HG02763 (cell line): Measurements from ENCODE around the gene TMEM50B.
A peak's percentile ranks its signal among the peaks of the same experiment; 100 is the strongest.
"Not testable (repeated sequence)": the region's sequence is repeated elsewhere in the genome, so short reads cannot be mapped to it uniquely, and the experiment has no call there.

ENCODE experiments used
- ATAC-seq: cut with Tn5 transposase; IDR thresholded peaks from one replicate; pipeline ENCODE4 v1.9.1; 2021; ENCODE audit warnings: mild to moderate bottlenecking, moderate library complexity; ENCODE audit not compliant: unreplicated experiment

The TMEM50B gene

GRCh38 chr21:33479679-33480480 lies at the start of gene TMEM50B:
Gene TMEM50B, minus strand, starts transcription at chr21:33479974. Its CDS starts 11,089 bp downstream, at chr21:33468885.
- peak; percentile 89 for ATAC-seq

DNA sequence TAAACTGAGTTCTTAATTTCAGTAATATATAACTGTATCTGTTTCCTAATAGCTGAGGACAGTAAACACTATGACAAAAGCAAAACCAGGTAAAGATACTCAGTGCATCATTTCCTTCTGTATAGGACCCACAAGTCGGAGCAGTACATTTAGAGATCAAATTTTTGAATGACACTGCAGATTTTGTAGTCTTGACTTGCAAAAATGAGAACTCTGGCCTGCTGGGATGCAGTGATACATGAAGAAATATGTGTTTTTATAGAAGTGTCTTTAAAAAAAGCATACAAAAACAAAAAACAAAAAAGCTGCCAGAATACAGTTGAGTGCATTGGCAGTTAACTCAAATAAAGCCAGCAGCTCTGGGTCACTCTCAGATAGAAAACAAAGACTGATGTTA lies 43.2 kb upstream of the TMEM50B start:
- no peak for ATAC-seq

- ATAC-seq = no peak
Measured at GRCh38 chr21:33522297-33522952, 42.7 kb upstream of the TMEM50B start.

GRCh38 chr21:33518899-33519298 lies 39.1 kb upstream of the TMEM50B start:
- no peak for ATAC-seq

- ATAC-seq = no peak
Measured at GRCh38 chr21:33514229-33514628, 34.5 kb upstream of the TMEM50B start.

DNA sequence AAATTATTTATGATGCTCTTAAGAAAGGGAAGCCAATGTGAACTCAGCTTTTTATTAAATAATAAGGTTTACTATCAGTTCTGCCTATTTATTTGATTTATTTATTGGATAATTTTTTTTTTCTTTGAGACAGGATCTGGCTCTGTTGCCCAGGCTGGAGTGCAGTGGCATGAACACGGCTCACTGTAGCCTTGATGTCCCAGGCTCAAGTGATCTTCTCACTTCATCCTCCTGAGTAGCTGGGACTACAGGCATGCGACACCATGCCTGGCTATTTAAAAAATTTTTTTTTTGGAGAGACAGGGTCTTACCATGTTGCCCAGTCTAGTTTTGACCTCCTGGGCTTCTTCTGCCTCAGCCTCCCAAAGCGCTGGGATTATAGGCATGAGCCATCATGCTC lies 32.7 kb upstream of the TMEM50B start:
- ATAC-seq = no peak

- no peak for ATAC-seq
Measured at GRCh38 chr21:33511639-33512038, 31.9 kb upstream of the TMEM50B start.

- ATAC-seq = no peak
Measured at GRCh38 chr21:33510826-33511225, 31.1 kb upstream of the TMEM50B start.

GRCh38 chr21:33507003-33507402 lies 27.2 kb upstream of the TMEM50B start:
- not testable (repeated sequence) for ATAC-seq

GRCh38 chr21:33505833-33506232 lies 26.1 kb upstream of the TMEM50B start:
- ATAC-seq = no peak

DNA sequence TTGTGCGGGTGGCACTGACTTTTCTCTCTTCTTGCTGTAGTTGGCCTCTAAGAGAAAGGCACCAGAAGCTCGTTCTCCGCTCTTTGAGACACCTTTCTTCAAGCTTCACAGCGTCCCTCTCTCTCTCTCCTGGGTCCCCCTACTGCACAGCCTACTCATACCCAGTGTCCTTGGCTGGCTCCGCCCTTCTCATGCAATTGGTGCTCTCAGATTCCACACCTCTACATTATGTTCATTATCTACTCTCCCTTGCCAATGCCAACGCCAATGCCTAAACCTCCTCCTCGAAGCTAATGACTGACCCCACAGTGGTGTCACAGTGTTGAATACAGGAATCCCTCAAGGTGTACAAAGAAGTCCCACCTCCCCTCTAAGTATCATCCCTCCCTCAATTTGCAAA lies 16.6 kb upstream of the TMEM50B start:
- ATAC-seq = no peak

GRCh38 chr21:33495743-33496142 lies 16.0 kb upstream of the TMEM50B start:
- no peak for ATAC-seq

DNA sequence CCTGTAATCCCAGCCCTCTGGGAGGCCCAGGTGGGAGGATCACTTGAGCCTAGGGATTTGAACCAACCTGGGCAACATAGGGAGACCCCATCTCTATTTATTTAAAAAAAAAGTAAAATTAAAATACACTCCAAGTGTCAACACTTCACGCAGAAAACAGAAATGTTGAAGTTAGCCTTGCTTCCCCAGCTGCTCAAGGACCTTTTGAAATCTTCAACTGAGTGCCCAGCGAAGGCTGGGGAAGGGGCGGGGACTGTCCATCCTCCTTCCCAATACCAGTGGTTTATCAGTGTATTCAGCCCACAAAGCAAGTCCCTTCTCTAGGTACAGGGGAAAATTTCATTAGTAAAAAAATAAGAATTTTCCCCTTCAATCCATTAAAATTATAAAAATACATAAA lies 14.0 kb upstream of the TMEM50B start:
- no peak for ATAC-seq

- ATAC-seq = no peak
Measured at GRCh38 chr21:33492571-33492970, 12.8 kb upstream of the TMEM50B start.

DNA sequence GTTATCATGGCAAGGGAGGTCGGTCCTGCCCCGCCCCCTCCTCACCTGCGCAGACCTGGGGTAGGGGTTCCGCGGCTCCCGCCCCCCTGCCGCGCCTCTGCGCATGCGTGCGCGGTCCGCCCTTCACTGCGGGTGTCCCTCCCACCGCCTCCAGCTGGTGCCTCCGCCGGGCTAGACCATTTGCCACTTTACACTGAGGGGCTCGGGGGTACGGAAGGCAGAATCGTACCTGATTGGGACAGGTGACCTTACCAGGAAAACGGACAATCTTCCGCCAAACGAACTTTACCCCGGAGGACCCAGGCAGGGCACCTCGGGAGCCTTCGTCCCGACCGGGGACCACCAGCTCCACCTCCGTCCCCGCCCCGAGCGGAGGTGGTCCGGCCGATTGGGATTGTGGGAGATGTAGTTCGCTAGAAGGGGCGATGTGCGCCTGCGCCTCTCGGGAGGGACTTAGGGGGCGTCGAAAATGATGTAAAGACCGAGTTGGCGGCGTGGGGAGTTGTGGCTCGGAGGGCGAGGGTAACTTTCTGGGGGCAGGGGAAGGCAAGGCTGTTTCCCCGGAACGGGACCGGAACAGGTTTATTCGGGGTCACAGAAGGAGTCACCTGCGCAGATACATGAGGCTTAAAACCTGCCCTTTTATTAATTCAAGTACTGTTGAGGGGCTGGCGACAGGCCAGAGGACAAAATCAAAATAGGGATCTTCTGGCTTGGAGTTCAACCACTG lies 11.8 kb upstream of the TMEM50B start, which contains the start of gene DNAJC28:
Gene DNAJC28, minus strand, starts transcription at position 344 of the 730 bp plus-strand sequence. CDS start 2,323 bp downstream, outside the sequence.
- ATAC-seq = peak; percentile 98

DNA sequence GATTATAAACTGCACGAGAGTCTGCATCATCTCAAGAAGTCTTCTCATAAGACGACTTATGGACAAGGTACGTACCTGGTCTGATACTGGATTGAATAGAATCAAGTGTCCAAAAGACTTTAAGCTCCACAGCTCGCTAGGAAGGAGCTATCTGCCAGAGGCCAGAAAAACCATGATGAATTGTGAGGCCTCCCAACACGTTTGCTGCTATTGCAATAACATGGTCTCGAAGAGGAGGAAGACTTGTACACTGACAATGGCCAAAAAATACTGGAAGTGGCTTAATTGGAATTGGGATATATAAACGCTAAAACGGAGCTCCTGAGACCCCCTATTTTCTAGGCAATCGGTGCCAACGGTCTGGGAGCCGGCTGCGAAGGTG lies 11.2 kb upstream of the TMEM50B start:
- no peak for ATAC-seq

DNA sequence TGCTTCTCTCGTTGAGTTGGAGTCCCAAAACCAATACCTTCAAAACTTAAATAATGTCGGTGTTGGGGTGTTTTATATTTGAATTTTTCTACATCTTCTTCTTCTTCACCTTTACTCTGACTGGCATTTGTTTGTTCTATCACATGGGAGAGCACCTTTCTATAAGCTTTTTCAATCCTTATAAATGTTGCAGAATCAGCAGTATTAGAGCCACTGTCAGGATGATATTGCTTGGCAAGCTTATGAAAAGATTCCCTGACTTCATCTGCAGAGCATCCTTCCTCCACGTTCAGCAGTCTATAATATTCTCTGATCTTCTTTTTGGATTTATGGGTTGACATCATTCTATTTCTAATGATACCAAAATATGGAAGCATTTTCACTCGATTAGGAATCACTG lies 9.2 kb upstream of the TMEM50B start:
- no peak for ATAC-seq

- ATAC-seq = no peak
Measured at GRCh38 chr21:33487996-33488395, 8.2 kb upstream of the TMEM50B start.

DNA sequence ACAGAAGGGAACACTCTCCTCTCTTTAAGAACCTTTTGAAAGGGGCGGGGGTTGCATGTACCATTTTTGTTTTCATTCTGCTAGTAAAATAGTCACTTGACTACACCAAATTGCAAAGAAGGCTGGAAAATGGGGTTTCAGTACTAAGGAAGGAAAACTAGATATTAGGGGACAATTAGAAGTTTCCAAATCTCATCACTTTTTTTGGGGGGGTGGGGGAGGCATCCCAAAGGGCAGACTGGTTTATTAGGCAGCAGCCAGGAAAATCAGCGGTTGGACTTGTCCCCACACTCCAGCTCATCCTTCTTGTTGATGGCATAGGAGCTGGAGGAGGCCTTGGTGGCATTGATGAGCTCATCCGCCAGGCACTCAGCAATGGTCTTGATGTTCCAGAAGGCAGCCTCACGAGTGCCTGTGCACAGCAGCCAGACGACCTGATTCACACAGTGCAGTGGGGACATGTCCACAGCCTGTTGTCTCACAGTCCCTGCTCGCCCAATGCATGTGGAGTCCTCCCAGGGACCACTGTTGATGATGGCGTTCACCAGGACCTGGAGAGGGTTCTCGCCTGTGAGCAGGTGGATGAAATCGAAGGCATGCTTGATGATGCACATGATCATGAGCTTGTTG lies 1.7 kb upstream of the TMEM50B start:
- ATAC-seq = no peak

GRCh38 chr21:33480481-33481103 lies 818 bp upstream of the TMEM50B start:
- ATAC-seq = no peak
